ENCODE results near the gene APBA2.

DNA sequence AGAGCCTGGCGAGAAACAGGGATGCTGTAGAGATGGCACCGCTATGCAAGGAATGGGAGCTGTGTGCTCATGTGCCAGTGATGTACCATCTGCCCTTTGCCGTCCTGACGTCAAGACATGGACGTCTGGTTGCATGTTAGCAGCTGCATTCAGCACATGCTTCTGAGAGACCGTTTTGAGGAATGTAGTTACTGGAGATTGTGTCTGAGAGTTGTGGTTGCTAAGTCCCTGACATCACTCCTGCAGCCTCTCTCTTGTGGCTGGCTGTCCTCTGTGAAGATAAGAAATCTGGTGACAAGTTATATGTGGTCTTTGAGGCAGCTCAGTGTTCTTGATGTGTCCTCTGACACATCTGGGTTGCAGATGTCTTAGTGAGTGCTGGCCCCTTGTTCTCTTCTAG, 165.1 kb downstream of the APBA2 start:
- peak; percentile 40; the same call in 1 of the 2 replicates for TF ChIP-seq GATA2 (IDR thresholded peaks at IDR 0.05; ENCODE audit: low read depth, low read length)
- TF ChIP-seq GATA3 (IDR thresholded peaks at IDR 0.05; ENCODE audit: low read depth, low read length): 0 out of 2 replicates have a peak, but pooled peaks have one; percentile 31

Data from SH-SY5Y (cell line).